Tibial nerve (tissue), 4 donors: ENCODE results near the gene NMT2.

Source experiments
- EP300 ChIP-seq, 2 donors: sonication (generic); formaldehyde crosslinking; IDR thresholded peaks; one replicate each; pipeline ENCODE4 v1.6.1; 2017; ENCODE audit warnings: antibody characterized with exemption in 2 of 2, mild to moderate bottlenecking in 1 of 2
- POLR2A ChIP-seq, 2 donors: fragments of 450-650 bp; IDR thresholded peaks; one replicate each; pipeline ENCODE4 v1.6.1; 2017; ENCODE audit warnings: antibody characterized with exemption in 2 of 2, mild to moderate bottlenecking in 2 of 2, moderate library complexity in 2 of 2
- TF ChIP-seq, protein P1 (sequence below), 5 experiments: fragments of 200-600 bp in 3 of 5; fragments of 450-650 bp in 2 of 5; sonication (generic) in 3 of 5; IDR thresholded peaks; one replicate each; pipeline ENCODE4 v1.5.1; 2016 to 2019; ENCODE audit warnings: antibody characterized with exemption in 5 of 5, mild to moderate bottlenecking in 3 of 5, moderate library complexity in 2 of 5

DNA sequence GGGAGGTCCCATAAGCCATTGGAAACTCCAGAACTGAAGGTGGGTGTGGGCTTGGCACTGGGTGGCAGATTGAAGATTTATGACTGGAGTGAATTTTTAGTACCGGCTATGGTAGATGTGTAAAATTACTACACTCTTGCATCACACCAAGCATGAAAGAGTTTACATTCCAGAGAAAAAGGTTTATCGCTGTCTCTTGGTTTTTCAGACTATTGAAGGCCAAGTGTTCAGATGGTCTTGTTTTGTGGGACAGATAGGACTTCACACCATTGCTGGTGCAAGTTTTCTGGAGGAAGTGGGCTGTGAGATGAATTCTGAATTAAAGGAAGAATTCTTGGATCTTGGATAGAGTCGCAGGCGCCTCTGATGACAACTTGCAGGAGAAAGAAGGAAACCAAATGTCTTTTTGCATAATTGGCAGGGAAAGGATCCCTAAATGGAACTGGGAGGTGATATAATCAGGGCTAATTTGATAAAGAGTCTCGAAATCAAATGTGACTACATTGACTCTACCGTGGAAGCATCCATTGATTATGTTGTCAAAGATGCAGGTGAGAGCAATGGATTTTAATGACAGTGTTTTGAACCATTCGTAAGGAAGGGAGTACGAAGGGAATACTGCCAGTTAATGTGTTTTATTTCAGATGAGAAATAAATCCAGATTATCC lies 14.2 kb upstream of the NMT2 start:
- TF ChIP-seq POLR2A (IDR thresholded peaks at IDR 0.05) (no peak), EP300 (IDR thresholded peaks at IDR 0.05) (no peak)
- TF ChIP-seq, protein P1, sequence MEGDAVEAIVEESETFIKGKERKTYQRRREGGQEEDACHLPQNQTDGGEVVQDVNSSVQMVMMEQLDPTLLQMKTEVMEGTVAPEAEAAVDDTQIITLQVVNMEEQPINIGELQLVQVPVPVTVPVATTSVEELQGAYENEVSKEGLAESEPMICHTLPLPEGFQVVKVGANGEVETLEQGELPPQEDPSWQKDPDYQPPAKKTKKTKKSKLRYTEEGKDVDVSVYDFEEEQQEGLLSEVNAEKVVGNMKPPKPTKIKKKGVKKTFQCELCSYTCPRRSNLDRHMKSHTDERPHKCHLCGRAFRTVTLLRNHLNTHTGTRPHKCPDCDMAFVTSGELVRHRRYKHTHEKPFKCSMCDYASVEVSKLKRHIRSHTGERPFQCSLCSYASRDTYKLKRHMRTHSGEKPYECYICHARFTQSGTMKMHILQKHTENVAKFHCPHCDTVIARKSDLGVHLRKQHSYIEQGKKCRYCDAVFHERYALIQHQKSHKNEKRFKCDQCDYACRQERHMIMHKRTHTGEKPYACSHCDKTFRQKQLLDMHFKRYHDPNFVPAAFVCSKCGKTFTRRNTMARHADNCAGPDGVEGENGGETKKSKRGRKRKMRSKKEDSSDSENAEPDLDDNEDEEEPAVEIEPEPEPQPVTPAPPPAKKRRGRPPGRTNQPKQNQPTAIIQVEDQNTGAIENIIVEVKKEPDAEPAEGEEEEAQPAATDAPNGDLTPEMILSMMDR (IDR thresholded peaks at IDR 0.05): no peak
